ENCODE results near the gene APPBP2. TPM values are rescaled to one million over a fixed set of nuclear protein-coding genes. Genes with fewer than 3 reads are reported as not detected.

The APPBP2 gene
- total and polyA plus RNA-seq, 11 donors = 2.5 to 28.7 (median 14.0) TPM

- peak overlapping the region in 2 of 12 donors; percentile 6 to 25 for H3K27ac ChIP-seq
- no peak overlapping the region for H3K4me3 ChIP-seq
- no peaks in the 10 kb centered on the region for H3K9me3 ChIP-seq
- no peaks in the 10 kb centered on the region for H3K27me3 ChIP-seq
- DNase-seq = no peak
- peaks cover 0 to 33% (median 22%) of the 10 kb centered on the region in 12 donors for H3K4me1 ChIP-seq
- no peak for TF ChIP-seq CTCF (IDR thresholded peaks at IDR 0.05)
- no peak for TF ChIP-seq POLR2A (IDR thresholded peaks at IDR 0.05)
- no peak for ATAC-seq
- peaks cover 0 to 71% (median 41%) of the 10 kb centered on the region in 9 donors for H3K36me3 ChIP-seq
- intact Hi-C loops (cut with DNase I) = loop anchor here in 5 of 10 donors (10.0 kb wide), 2 partner anchors 166 to 176 kb away; no protein-coding TSS in a partner anchor
Measured at GRCh38 chr17:60468371-60468770, 57.7 kb downstream of the APPBP2 start.

GRCh38 chr17:60464343-60464742, 61.7 kb downstream of the APPBP2 start:
- H3K4me3 ChIP-seq = no peak overlapping the region
- TF ChIP-seq POLR2A (IDR thresholded peaks at IDR 0.05) = no peak
- TF ChIP-seq CTCF (IDR thresholded peaks at IDR 0.05) = no peak
- no peak overlapping the region for H3K27ac ChIP-seq
- H3K27me3 ChIP-seq = no peaks in the 10 kb centered on the region
- intact Hi-C loops (cut with DNase I) = loop anchor here in 5 of 10 donors (10.0 kb wide), 2 partner anchors 170 to 180 kb away; no protein-coding TSS in a partner anchor
- DNase-seq = no peak
- peaks cover 0 to 21% (median 12%) of the 10 kb centered on the region in 12 donors for H3K4me1 ChIP-seq
- WGBS, 4 donors = 97 to 100% (median 98%) methylated on average over 1 of the region's 1 CpG
- ATAC-seq = no peak
- H3K9me3 ChIP-seq = no peaks in the 10 kb centered on the region
- H3K36me3 ChIP-seq = peaks cover 0 to 92% (median 74%) of the 10 kb centered on the region in 9 donors

DNA sequence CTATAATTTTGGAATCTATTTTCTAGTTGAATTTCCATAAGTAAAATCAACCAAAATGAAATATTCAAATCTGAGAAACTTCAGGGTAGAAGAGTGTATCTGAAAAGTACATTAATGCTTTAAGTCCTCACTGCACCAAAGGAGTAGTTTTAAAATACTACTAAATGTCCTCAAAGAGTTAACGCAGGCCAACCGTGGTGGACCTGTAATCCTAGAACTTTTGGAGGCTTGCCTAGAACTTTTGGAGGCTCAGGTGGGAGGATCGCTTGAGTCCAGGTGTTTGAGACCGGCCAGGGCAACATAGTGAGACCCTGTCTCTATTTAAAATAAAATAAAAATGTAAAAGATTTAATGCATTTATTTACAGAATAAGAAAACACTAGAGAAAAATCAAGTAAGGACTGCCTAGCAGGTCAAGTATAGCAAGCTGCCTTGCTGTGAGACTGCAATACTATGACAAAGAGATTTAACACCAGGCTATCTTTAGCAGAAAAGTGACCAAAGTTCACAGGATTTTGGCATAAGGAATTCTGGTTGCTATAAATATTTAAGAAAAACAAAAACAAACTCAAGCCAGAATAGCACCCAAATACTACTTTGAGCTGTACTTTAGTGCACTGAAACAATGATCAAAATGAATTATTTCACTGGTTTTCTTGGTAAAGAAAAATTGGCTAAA, 62.7 kb downstream of the APPBP2 start:
- intact Hi-C loops (cut with DNase I) = loop anchor here in 5 of 10 donors (10.0 kb wide), 2 partner anchors 172 to 182 kb away; no protein-coding TSS in a partner anchor
- ATAC-seq = peak in 1 of 4 donors; percentile 26

More for the DNA sequence above, 62.7 kb downstream of the APPBP2 start:
- 64 to 74% (median 70%) methylated on average over 4 of the region's 4 CpGs for WGBS, 4 donors
- Histone ChIP-seq H3K4me1 (peaks cover 0 to 13% (median 5%) of the 10 kb centered on the region in 12 donors), H3K36me3 (peaks cover 0 to 95% (median 85%) of the 10 kb centered on the region in 9 donors), H3K9me3 (no peaks in the 10 kb centered on the region), H3K27ac (no peak overlapping the region), H3K27me3 (no peaks in the 10 kb centered on the region), H3K4me3 (no peak overlapping the region)
- no peak for DNase-seq
- TF ChIP-seq POLR2A (IDR thresholded peaks at IDR 0.05) (no peak), CTCF (IDR thresholded peaks at IDR 0.05) (no peak)
